KMS-11 (cell line): ENCODE measurements around the gene CNGA1.

Experiments used
- H2AFZ ChIP-seq: fragments of 200-600 bp; sonication (generic); 2 replicates; pipeline ENCODE4 v1.6.1; 2016; ENCODE audit warnings: antibody characterized with exemption, mixed run types, low read depth
- H3K27ac ChIP-seq: fragments of 200-600 bp; sonication (generic); 2 replicates; pipeline ENCODE4 v1.6.1; 2016; ENCODE audit warnings: mild to moderate bottlenecking, mixed run types
- H3K27me3 ChIP-seq: fragments of 200-600 bp; sonication (generic); 2 replicates; pipeline ENCODE4 v1.6.1; 2017; ENCODE audit warnings: mild to moderate bottlenecking, low read depth, mixed run types, moderate library complexity; ENCODE audit not compliant: insufficient read depth
- H3K36me3 ChIP-seq: fragments of 200-600 bp; sonication (generic); 2 replicates; pipeline ENCODE4 v1.6.1; 2017; ENCODE audit warnings: mild to moderate bottlenecking, mixed run types; ENCODE audit not compliant: insufficient read depth
- H3K4me1 ChIP-seq: fragments of 200-600 bp; sonication (generic); 2 replicates; pipeline ENCODE4 v1.6.1; 2016; ENCODE audit warnings: mild to moderate bottlenecking, low read depth, mixed run types; ENCODE audit not compliant: poor library complexity, severe bottlenecking
- H3K4me2 ChIP-seq: fragments of 200-600 bp; sonication (generic); 2 replicates; pipeline ENCODE4 v1.7.0; 2016; ENCODE audit warnings: mild to moderate bottlenecking, mixed run types
- H3K4me3 ChIP-seq: fragments of 200-600 bp; sonication (generic); IDR thresholded peaks from 2 replicates; pipeline ENCODE4 v1.6.1; 2017; ENCODE audit warnings: low read depth, low read length, mixed read lengths; ENCODE audit not compliant: insufficient read depth
- H3K79me2 ChIP-seq: fragments of 200-600 bp; sonication (generic); 2 replicates; pipeline ENCODE4 v1.6.1; 2016; ENCODE audit warnings: low read depth, mixed run types; ENCODE audit not compliant: insufficient read depth
- H3K9ac ChIP-seq: fragments of 200-600 bp; sonication (generic); 2 replicates; pipeline ENCODE4 v1.6.1; 2016; ENCODE audit warnings: mild to moderate bottlenecking, mixed run types
- H4K20me1 ChIP-seq: fragments of 200-600 bp; sonication (generic); 2 replicates; pipeline ENCODE4 v1.6.1; 2016; ENCODE audit warnings: mild to moderate bottlenecking, mixed run types; ENCODE audit not compliant: insufficient read depth
- CTCF ChIP-seq: fragments of 200-600 bp; sonication (generic); conservative IDR thresholded peaks from 2 replicates; pipeline ENCODE4 v1.6.1; 2017; ENCODE audit warnings: low read depth, mild to moderate bottlenecking, antibody characterized with exemption, low read length, moderate library complexity, mixed read lengths

Gene CNGA1

GRCh38 chr4:48051078-48051477 lies 34.6 kb upstream of the CNGA1 start:
- Histone ChIP-seq H3K4me2 (no peak overlapping the region), H3K4me1 (peaks cover 8% of the 10 kb centered on the region), H4K20me1 (no peaks in the 10 kb centered on the region), H3K27ac (no peak overlapping the region), H3K36me3 (no peaks in the 10 kb centered on the region), H3K79me2 (no peaks in the 10 kb centered on the region), H3K4me3 (no peak overlapping the region), H3K9ac (no peak overlapping the region), H3K27me3 (peaks cover 27% of the 10 kb centered on the region), H2AFZ (no peak overlapping the region)
- TF ChIP-seq CTCF, result no peak

- H3K4me1 ChIP-seq, result peaks cover 8% of the 10 kb centered on the region
Measured at GRCh38 chr4:48049483-48049882, 33.0 kb upstream of the CNGA1 start.

GRCh38 chr4:48047896-48048295 lies 31.4 kb upstream of the CNGA1 start:
- Histone ChIP-seq H2AFZ (no peak overlapping the region), H3K27ac (no peak overlapping the region), H3K27me3 (peaks cover 27% of the 10 kb centered on the region), H3K4me3 (no peak overlapping the region), H3K79me2 (no peaks in the 10 kb centered on the region), H3K9ac (no peak overlapping the region), H3K4me1 (peaks cover 8% of the 10 kb centered on the region), H3K36me3 (no peaks in the 10 kb centered on the region), H3K4me2 (no peak overlapping the region), H4K20me1 (no peaks in the 10 kb centered on the region)
- TF ChIP-seq CTCF, result no peak

More at GRCh38 chr4:48049483-48049882, 33.0 kb upstream of the CNGA1 start:
- no peak for TF ChIP-seq CTCF
- Histone ChIP-seq H3K79me2 (no peaks in the 10 kb centered on the region), H4K20me1 (no peaks in the 10 kb centered on the region), H3K27me3 (peaks cover 27% of the 10 kb centered on the region), H2AFZ (no peak overlapping the region), H3K9ac (no peak overlapping the region), H3K4me3 (no peak overlapping the region), H3K4me2 (no peak overlapping the region), H3K36me3 (no peaks in the 10 kb centered on the region), H3K27ac (no peak overlapping the region)

- Histone ChIP-seq H3K27ac (no peak overlapping the region), H3K27me3 (peaks cover 27% of the 10 kb centered on the region), H3K4me2 (peak overlapping the region; percentile 35; the same call in 1 of the 2 replicates), H3K9ac (no peak overlapping the region), H3K79me2 (no peaks in the 10 kb centered on the region), H3K4me3 (no peak overlapping the region), H2AFZ (no peak overlapping the region), H4K20me1 (no peaks in the 10 kb centered on the region), H3K36me3 (no peaks in the 10 kb centered on the region), H3K4me1 (peaks cover 8% of the 10 kb centered on the region)
- TF ChIP-seq CTCF, result no peak
Measured at GRCh38 chr4:48047421-48047844, 31.0 kb upstream of the CNGA1 start.
